ENCODE results near the gene F7. TPM values are rescaled to one million over a fixed set of nuclear protein-coding genes. Genes with fewer than 3 reads are reported as not detected.
"Not testable (repeated sequence)": the region's sequence is repeated elsewhere in the genome, so short reads cannot be mapped to it uniquely, and the experiment has no call there.

The F7 gene
- total and polyA plus RNA-seq, 2 donors (not counting 1 experiment from before 2014, with no cell fraction given) = not detected

DNA sequence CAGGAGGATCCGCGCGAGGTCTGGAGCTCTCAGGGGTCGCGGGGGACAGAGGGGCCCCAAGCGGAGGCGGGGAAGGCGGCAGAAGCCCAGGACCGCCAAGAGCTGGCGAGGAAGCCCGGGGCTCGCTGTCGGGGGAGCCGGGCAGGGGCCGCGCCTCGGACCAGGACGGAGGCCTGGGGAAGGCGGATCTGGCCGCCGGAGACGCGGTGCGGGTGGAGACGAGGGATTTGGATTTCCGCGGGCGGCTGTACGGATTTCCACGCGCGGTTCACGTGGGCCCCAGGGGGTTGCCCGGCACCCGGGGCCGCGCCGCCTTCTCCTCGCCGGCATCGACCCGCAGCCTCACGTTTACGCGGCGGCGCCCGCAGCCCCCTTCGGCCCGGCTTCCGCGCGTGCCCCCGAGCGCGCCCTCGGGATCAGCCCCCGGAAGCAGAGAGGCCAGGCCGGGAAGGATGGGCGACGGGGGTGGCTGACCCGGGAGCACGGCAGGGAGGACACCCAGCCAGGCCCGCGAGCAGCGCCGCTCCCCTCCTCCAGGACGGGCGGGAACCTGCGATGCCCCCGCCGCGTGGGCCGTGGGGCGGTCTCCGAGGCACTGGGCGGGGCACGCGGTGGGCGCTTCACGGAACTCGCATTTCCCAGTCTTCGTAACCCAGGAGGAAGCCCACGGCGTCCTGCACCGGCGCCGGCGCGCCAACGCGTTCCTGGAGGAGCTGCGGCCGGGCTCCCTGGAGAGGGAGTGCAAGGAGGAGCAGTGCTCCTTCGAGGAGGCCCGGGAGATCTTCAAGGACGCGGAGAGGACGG lies 4.7 kb downstream of the F7 start:
- Histone ChIP-seq H3K9ac (ENCODE audit: low read length) (peak overlapping the region; percentile 19), H3K4me3 (ENCODE audit: control extremely low read depth in 1 of 5, extremely low read depth in 1 of 5, insufficient read depth in 1 of 5, low read depth in 2 of 5, low read length in 4 of 5) (peak overlapping the region in 2 of 5 experiments; percentile 15 to 34), H2AFZ (ENCODE audit: insufficient read depth, low read depth, low read length, poor library complexity, severe bottlenecking) (peak overlapping the region; percentile 51), H3K4me2 (replicated peaks; ENCODE audit: low read depth, low read length, poor library complexity, severe bottlenecking) (peak overlapping the region; percentile 60), H3K79me2 (ENCODE audit: control insufficient read depth, insufficient read depth, low read length) (no peaks in the 10 kb centered on the region), H3K4me1 (ENCODE audit: control insufficient read depth in 2 of 2, insufficient read depth in 2 of 2, low read length in 2 of 2) (peaks cover 0 to 3% of the 10 kb centered on the region in 2 donors), H3K9me3 (ENCODE audit: control extremely low read depth in 1 of 3, control insufficient read depth in 2 of 3, insufficient read depth in 1 of 3, low read length in 2 of 3) (peaks cover 0 to 18% (median 0%) of the 10 kb centered on the region in 3 donors), H3K27me3 (replicated peaks in 1 of 4; ENCODE audit: control extremely low read depth in 1 of 4, control insufficient read depth in 3 of 4, insufficient read depth in 4 of 4, low read length in 3 of 4) (peaks cover 0 to 19% (median 2%) of the 10 kb centered on the region in 4 experiments), H3K27ac (ENCODE audit: low read length in 2 of 2) (no peak overlapping the region), H4K20me1 (ENCODE audit: control insufficient read depth, insufficient read depth, low read length, poor library complexity, severe bottlenecking) (no peaks in the 10 kb centered on the region), H3K36me3 (replicated peaks in 1 of 2; ENCODE audit: control extremely low read depth in 1 of 2, control insufficient read depth in 1 of 2, extremely low read depth in 1 of 2, insufficient read depth in 2 of 2, low read length in 1 of 2) (no peaks in the 10 kb centered on the region)
- DNase-seq = no peak
- Mint-ChIP-seq H3K27ac (no peak overlapping the region), H3K4me3 (no peak overlapping the region), H3K4me1 (no peaks in the 10 kb centered on the region), H3K9me3 (ENCODE audit: insufficient read depth) (no peaks in the 10 kb centered on the region), H3K27me3 (peaks cover 3% of the 10 kb centered on the region)
- 8% methylated on average over 99 of the region's 99 CpGs for WGBS (ENCODE audit: insufficient coverage)
- intact Hi-C loops (cut with micrococcal nuclease) = no loop called here
- POLR2A ChIA-PET = no interaction called here
- TF ChIP-seq, protein P1, sequence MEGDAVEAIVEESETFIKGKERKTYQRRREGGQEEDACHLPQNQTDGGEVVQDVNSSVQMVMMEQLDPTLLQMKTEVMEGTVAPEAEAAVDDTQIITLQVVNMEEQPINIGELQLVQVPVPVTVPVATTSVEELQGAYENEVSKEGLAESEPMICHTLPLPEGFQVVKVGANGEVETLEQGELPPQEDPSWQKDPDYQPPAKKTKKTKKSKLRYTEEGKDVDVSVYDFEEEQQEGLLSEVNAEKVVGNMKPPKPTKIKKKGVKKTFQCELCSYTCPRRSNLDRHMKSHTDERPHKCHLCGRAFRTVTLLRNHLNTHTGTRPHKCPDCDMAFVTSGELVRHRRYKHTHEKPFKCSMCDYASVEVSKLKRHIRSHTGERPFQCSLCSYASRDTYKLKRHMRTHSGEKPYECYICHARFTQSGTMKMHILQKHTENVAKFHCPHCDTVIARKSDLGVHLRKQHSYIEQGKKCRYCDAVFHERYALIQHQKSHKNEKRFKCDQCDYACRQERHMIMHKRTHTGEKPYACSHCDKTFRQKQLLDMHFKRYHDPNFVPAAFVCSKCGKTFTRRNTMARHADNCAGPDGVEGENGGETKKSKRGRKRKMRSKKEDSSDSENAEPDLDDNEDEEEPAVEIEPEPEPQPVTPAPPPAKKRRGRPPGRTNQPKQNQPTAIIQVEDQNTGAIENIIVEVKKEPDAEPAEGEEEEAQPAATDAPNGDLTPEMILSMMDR (IDR thresholded peaks at IDR 0.05) = no peak
- no peak for TF ChIP-seq EZH2 (IDR thresholded peaks at IDR 0.05; ENCODE audit: borderline replicate concordance, insufficient read depth, low read depth, low read length, poor library complexity, severe bottlenecking)
- no peak for ATAC-seq (ENCODE audit: low read depth)
- CTCF ChIA-PET = no interaction called here

DNA sequence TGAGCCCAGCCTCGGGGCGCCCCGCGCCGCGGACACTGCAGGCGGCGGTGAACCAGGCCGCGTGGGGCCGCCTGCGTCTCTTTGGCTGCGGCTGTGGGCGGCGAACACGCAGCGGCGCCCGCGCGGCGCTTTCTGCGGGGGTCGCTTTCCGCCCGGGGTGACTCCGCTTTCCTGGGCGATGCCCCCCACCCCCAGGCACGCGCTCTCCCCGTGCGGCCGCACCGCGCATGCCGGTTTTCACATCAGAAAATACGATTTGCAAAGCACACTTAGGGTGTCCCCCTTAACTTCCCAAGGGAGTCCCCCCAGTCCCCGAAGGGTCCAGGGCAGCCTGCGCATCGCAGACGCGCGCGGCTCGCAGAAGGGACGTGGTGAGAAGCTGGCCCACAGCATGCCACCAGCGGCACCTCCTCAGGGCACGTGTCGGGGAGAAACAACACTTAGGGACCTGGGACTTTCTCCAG lies 5.3 kb downstream of the F7 start:
- peaks cover 0 to 16% (median 2%) of the 10 kb centered on the region in 4 experiments for H3K27me3 ChIP-seq (replicated peaks in 1 of 4; ENCODE audit: control extremely low read depth in 1 of 4, control insufficient read depth in 3 of 4, insufficient read depth in 4 of 4, low read length in 3 of 4)
- intact Hi-C loops (cut with micrococcal nuclease) = no loop called here
- ChIA-PET CTCF (no interaction called here), POLR2A (no interaction called here)
- peak overlapping the region; percentile 60 for H3K4me2 ChIP-seq (replicated peaks; ENCODE audit: low read depth, low read length, poor library complexity, severe bottlenecking)
- Mint-ChIP-seq H3K9me3 (ENCODE audit: insufficient read depth) (no peaks in the 10 kb centered on the region), H3K27ac (no peak overlapping the region), H3K27me3 (peaks cover 3% of the 10 kb centered on the region), H3K4me3 (no peak overlapping the region), H3K4me1 (no peaks in the 10 kb centered on the region)
- H3K79me2 ChIP-seq (ENCODE audit: control insufficient read depth, insufficient read depth, low read length) = no peaks in the 10 kb centered on the region
- peaks cover 0 to 16% (median 0%) of the 10 kb centered on the region in 3 donors for H3K9me3 ChIP-seq (ENCODE audit: control extremely low read depth in 1 of 3, control insufficient read depth in 2 of 3, insufficient read depth in 1 of 3, low read length in 2 of 3)
- no peak for DNase-seq
- 24% methylated on average over 49 of the region's 49 CpGs for WGBS (ENCODE audit: insufficient coverage)
- H3K27ac ChIP-seq (ENCODE audit: low read length in 2 of 2) = no peak overlapping the region
- H3K36me3 ChIP-seq (replicated peaks in 1 of 2; ENCODE audit: control extremely low read depth in 1 of 2, control insufficient read depth in 1 of 2, extremely low read depth in 1 of 2, insufficient read depth in 2 of 2, low read length in 1 of 2) = no peaks in the 10 kb centered on the region
- H4K20me1 ChIP-seq (ENCODE audit: control insufficient read depth, insufficient read depth, low read length, poor library complexity, severe bottlenecking) = no peaks in the 10 kb centered on the region
- peak overlapping the region; percentile 51 for H2AFZ ChIP-seq (ENCODE audit: insufficient read depth, low read depth, low read length, poor library complexity, severe bottlenecking)
- TF ChIP-seq, protein P1 (IDR thresholded peaks at IDR 0.05) = no peak
- no peak for TF ChIP-seq EZH2 (IDR thresholded peaks at IDR 0.05; ENCODE audit: borderline replicate concordance, insufficient read depth, low read depth, low read length, poor library complexity, severe bottlenecking)
- H3K4me3 ChIP-seq (ENCODE audit: control extremely low read depth in 1 of 5, extremely low read depth in 1 of 5, insufficient read depth in 1 of 5, low read depth in 2 of 5, low read length in 4 of 5) = no peak overlapping the region
- peak overlapping the region; percentile 19 for H3K9ac ChIP-seq (ENCODE audit: low read length)
- peaks cover 0 to 3% of the 10 kb centered on the region in 2 donors for H3K4me1 ChIP-seq (ENCODE audit: control insufficient read depth in 2 of 2, insufficient read depth in 2 of 2, low read length in 2 of 2)
- ATAC-seq (ENCODE audit: low read depth) = no peak

DNA sequence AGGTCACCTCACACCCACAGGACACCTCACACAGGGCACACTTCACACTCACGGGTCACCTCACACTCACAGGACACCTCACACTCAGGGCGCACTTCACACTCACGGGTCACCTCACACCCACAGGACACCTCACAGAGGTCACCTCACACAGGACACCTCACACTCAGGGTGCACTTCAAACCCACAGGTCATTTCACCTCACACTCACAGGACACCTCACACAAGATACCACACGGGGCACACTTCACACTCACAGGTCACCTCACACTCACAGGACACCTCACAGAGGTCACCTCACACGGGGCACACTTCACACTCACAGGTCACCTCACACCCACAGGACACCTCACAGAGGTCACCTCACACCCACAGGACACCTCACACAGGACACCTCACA lies 6.2 kb downstream of the F7 start:
- H3K27me3 Mint-ChIP-seq; ATAC-seq (ENCODE audit: low read depth); H3K9ac ChIP-seq (ENCODE audit: low read length); H3K4me3 ChIP-seq (ENCODE audit: control extremely low read depth in 1 of 5, extremely low read depth in 1 of 5, insufficient read depth in 1 of 5, low read depth in 2 of 5, low read length in 4 of 5); H3K4me3 Mint-ChIP-seq; H3K4me2 ChIP-seq (replicated peaks; ENCODE audit: low read depth, low read length, poor library complexity, severe bottlenecking); CTCF ChIA-PET; H3K36me3 ChIP-seq (replicated peaks in 1 of 2; ENCODE audit: control extremely low read depth in 1 of 2, control insufficient read depth in 1 of 2, extremely low read depth in 1 of 2, insufficient read depth in 2 of 2, low read length in 1 of 2); POLR2A ChIA-PET; H3K79me2 ChIP-seq (ENCODE audit: control insufficient read depth, insufficient read depth, low read length); H3K27ac ChIP-seq (ENCODE audit: low read length in 2 of 2); H2AFZ ChIP-seq (ENCODE audit: insufficient read depth, low read depth, low read length, poor library complexity, severe bottlenecking); H3K4me1 Mint-ChIP-seq; H4K20me1 ChIP-seq (ENCODE audit: control insufficient read depth, insufficient read depth, low read length, poor library complexity, severe bottlenecking); DNase-seq; intact Hi-C loops (cut with micrococcal nuclease); H3K9me3 Mint-ChIP-seq (ENCODE audit: insufficient read depth); H3K4me1 ChIP-seq (ENCODE audit: control insufficient read depth in 2 of 2, insufficient read depth in 2 of 2, low read length in 2 of 2); H3K27ac Mint-ChIP-seq: not testable (repeated sequence)
- peaks cover 0 to 14% (median 0%) of the 10 kb centered on the region in 3 donors for H3K9me3 ChIP-seq (ENCODE audit: control extremely low read depth in 1 of 3, control insufficient read depth in 2 of 3, insufficient read depth in 1 of 3, low read length in 2 of 3)
- 94% methylated on average over 5 of the region's 5 CpGs for WGBS (ENCODE audit: insufficient coverage)
- peaks cover 0 to 16% (median 2%) of the 10 kb centered on the region in 4 experiments for H3K27me3 ChIP-seq (replicated peaks in 1 of 4; ENCODE audit: control extremely low read depth in 1 of 4, control insufficient read depth in 3 of 4, insufficient read depth in 4 of 4, low read length in 3 of 4)

Data from B cell (primary cell).